ENCODE data around the gene CCT4.

GRCh38 chr2:61910603-61911002, 22.1 kb upstream of the CCT4 start:
- TF ChIP-seq, protein P1, sequence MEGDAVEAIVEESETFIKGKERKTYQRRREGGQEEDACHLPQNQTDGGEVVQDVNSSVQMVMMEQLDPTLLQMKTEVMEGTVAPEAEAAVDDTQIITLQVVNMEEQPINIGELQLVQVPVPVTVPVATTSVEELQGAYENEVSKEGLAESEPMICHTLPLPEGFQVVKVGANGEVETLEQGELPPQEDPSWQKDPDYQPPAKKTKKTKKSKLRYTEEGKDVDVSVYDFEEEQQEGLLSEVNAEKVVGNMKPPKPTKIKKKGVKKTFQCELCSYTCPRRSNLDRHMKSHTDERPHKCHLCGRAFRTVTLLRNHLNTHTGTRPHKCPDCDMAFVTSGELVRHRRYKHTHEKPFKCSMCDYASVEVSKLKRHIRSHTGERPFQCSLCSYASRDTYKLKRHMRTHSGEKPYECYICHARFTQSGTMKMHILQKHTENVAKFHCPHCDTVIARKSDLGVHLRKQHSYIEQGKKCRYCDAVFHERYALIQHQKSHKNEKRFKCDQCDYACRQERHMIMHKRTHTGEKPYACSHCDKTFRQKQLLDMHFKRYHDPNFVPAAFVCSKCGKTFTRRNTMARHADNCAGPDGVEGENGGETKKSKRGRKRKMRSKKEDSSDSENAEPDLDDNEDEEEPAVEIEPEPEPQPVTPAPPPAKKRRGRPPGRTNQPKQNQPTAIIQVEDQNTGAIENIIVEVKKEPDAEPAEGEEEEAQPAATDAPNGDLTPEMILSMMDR (conservative IDR thresholded peaks at IDR 0.05; ENCODE audit: low read depth, low read length) = peak; percentile 45
- no peak for TF ChIP-seq EZH2 (IDR thresholded peaks at IDR 0.05; ENCODE audit: borderline replicate concordance, low read depth, low read length, poor library complexity, severe bottlenecking)
